Effector CD4-positive, alpha-beta T cell (primary cell): ENCODE results near the gene THOC5.

Experiments used
- DNase-seq: peaks from one replicate; pipeline ENCODE4 v3.0.0-alpha.2; 2020

THOC5 gene

GRCh38 chr22:29470159-29470855 lies 83.2 kb downstream of the THOC5 start:
- DNase-seq, result peak; percentile 45

GRCh38 chr22:29469755-29470154 lies 83.8 kb downstream of the THOC5 start:
- DNase-seq, result no peak

DNA sequence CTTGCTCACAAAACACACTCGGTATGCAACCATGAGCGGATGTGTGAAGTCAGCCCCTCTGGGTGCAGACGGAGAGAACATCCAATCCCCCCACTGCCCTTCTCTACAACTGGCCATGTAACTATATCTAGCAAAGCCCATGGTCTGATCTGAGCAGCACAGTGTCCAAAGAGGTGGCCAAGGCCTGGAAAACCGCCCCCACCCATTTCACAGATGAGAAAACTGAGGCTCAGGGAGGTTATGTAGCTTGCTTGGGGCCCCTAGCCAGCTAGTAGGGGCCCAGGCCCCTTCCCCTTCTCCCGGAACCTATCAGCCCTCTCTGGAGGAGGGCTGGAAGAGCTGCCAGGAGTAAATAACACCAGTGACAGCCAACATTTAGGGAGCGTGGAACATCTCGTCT lies 89.0 kb downstream of the THOC5 start:
- no peak for DNase-seq

GRCh38 chr22:29463629-29464028 lies 89.9 kb downstream of the THOC5 start:
- DNase-seq, result no peak

DNA sequence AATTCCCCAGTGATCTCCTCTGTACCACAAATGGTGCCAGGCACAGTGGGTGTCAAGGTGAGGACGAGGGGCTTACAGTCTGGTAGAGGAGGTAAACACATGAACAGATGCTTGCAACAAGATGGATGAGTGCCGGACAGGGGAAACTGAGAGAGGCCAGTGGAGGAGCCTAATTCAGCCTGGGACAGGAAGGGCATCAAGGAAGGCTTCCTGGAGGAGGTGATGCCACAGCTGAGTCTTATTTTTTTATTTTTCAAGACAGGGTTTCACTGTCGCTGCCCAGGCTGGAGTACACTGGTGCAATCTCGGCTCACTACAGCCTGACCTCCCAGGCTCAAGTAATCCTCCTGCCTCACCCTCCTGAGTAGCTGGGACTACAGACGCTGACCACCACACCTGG lies 92.3 kb downstream of the THOC5 start:
- no peak for DNase-seq

- DNase-seq, result no peak
Observed at GRCh38 chr22:29459773-29460172, 93.8 kb downstream of the THOC5 start.

- no peak for DNase-seq
Observed at GRCh38 chr22:29458551-29458950, 95.0 kb downstream of the THOC5 start.

DNA sequence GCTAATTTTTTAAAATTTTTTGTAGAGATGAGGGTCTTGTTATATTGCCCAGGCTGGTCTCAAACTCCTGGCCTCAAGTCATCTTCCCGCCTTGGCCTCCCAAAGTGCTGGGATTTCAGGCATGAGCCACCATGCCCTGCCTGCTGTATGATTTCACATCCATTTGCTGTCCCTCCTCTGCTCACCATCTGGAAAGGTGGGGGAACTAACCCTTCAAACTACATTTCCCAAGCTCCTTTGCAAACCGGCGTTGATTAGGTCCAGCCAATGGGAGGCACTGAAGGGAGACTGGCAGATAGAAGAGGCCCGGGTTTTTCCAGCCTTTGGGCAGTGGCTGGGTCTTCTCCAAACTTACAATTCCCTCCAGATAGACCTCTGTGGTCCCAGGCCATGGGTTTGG lies 95.8 kb downstream of the THOC5 start:
- no peak for DNase-seq

DNA sequence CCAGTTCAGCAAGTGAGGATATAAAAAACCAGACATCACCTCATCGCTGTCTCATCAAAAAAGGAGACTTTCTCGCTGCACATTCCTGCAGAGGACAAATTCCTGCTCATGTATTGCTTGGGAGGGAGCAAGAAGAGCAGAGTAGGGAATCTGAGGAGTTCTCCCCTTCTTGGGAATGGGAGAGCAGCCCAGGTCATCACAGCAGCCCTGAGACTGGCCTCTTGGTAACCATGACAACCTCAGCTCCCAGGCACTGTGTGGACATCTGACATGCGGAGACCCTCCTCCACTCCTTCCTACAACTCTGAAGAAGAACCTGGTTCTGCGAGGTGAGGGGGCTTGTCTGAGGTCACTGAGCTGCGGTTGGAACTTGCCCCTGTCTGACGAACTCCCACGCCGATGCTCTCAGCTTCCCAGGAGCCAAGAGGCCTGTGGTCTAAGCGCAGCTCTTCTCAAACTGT lies 97.3 kb downstream of the THOC5 start:
- no peak for DNase-seq
